ENCODE measurements around the gene ARMC9.

- TF ChIP-seq EZH2 (IDR thresholded peaks at IDR 0.05; ENCODE audit: borderline replicate concordance, low read depth, low read length, severe bottlenecking) (no peak), POLR2A (IDR thresholded peaks at IDR 0.05; ENCODE audit: low read depth, low read length) (no peak), CTCF (IDR thresholded peaks at IDR 0.05; ENCODE audit: extremely low read depth in 1 of 2, insufficient read depth in 1 of 2, low read depth in 1 of 2, low read length in 2 of 2) (no peak), MAX (IDR thresholded peaks at IDR 0.05; ENCODE audit: insufficient read depth, insufficient read length) (no peak), GATA2 (IDR thresholded peaks at IDR 0.05; ENCODE audit: insufficient read depth, insufficient read length, low read depth, low read length) (no peak)
Measured at GRCh38 chr2:231373786-231374349, 175.4 kb downstream of the ARMC9 start.

Measured in endothelial cell of umbilical vein (primary cell).